22Rv1 (cell line): Measurements from ENCODE around the gene C13orf42.
A peak's percentile ranks its signal among the peaks of the same experiment; 100 is the strongest.
"Not testable (repeated sequence)": the region's sequence is repeated elsewhere in the genome, so short reads cannot be mapped to it uniquely, and the experiment has no call there.

ENCODE experiments used
- H3K27ac ChIP-seq: fragments of 450-650 bp; 2 replicates; pipeline ENCODE4 v1.5.1; 2017
- CTCF ChIP-seq: fragments of 450-650 bp; IDR thresholded peaks from 2 replicates; pipeline ENCODE4 v1.5.1; 2017; ENCODE audit warnings: mild to moderate bottlenecking
- ZFX ChIP-seq: fragments of 450-650 bp; IDR thresholded peaks from 2 replicates; pipeline ENCODE4 v1.6.1; 2017; ENCODE audit warnings: antibody characterized with exemption, borderline replicate concordance

C13orf42 gene

GRCh38 chr13:51120873-51121272 is 9.8 kb upstream of the C13orf42 start:
- peak; percentile 61 for TF ChIP-seq CTCF
- not testable (repeated sequence) for H3K27ac ChIP-seq

- TF ChIP-seq CTCF (no peak), ZFX (no peak)
- no peak overlapping the region for H3K27ac ChIP-seq
These were observed 7.8 kb upstream of the C13orf42 start for GRCh38 chr13:51118809-51119431.

GRCh38 chr13:51113969-51114368 is 2.9 kb upstream of the C13orf42 start:
- no peak overlapping the region for H3K27ac ChIP-seq
- no peak for TF ChIP-seq ZFX
- TF ChIP-seq CTCF, result no peak

DNA sequence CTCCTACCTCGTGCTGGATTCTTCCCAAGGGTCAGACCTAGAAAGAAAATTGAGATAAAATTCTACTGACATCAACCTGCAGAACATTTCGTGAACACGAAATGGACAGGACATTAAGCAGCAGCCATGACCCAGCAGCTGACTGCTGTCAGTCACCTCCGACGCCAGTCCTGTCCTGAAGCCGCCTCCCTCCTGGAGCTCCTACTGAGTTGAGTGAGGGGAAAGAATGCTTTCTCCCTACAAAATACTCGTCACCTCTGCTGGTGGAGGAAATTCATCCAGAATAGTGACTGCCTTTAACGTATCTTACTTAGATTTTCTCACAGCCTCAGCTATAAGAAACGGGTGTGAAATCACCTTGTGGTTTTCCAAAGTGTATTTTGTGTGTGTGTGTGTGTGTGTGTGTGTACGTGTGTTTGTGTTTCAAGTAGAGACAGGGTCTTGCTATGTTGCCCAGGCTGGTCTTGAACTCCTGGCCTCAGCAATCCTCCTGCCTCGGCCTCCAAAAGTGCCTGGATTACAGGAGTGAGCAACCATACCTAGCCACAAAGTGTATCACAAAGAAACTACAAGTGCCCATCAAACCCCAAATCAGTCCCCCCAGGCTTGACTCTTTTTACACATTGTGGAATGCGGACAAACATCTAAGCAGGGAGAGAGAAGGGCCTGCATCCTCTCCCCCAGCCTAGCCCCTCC is 2.3 kb upstream of the C13orf42 start:
- no peak overlapping the region for H3K27ac ChIP-seq
- TF ChIP-seq CTCF (no peak), ZFX (no peak)

- TF ChIP-seq ZFX (no peak), CTCF (no peak)
- H3K27ac ChIP-seq, result no peak overlapping the region
These were observed 1.7 kb upstream of the C13orf42 start for GRCh38 chr13:51112771-51113170.

GRCh38 chr13:51111997-51112396 is 923 bp upstream of the C13orf42 start:
- no peak overlapping the region for H3K27ac ChIP-seq
- no peak for TF ChIP-seq CTCF
- TF ChIP-seq ZFX, result no peak

DNA sequence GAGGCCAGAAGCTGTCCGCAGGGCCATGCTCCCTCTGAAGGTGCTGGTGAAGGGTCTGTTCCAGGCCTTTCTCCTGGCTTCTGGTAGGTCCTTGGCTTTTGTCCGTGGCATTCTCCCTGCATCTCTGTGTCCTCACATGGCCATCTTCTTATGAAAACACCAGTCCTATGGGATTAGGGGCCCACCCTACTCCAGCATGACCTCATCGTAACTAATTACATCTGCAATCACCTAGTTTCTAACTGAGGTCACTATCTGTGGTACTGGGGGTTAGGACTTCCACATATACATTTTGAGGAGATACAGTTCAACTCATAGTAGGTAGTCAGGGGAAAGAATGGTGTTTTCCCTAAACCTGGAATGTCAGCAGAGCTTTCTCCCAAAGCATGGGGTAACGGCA is 3.1 kb downstream of the C13orf42 start:
- no peak overlapping the region for H3K27ac ChIP-seq
- TF ChIP-seq CTCF (no peak), ZFX (no peak)
